Measurements from ENCODE around the gene FADS2.

Gene FADS2

DNA sequence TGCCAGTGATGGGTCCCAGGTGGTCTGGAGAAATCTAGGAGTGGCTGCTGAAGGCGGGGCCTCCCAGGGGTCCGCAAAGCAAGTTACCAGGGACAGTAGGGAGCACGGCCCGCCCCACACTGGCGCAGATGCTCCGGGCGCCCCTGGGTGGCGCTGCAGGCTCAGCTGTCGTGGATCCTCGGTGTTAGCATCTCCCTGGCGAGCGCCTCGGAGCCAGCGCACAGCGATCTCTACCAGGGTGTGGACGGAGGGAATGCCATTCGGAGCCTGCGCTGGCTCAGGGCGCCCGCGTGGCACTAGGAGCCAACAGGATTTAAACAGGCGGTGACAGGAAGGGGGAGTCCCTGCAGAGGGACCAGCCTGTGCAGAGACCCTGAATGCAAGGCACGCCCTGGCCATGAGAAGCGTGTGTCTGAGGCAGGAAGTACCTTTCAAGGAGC, 43.1 kb downstream of the FADS2 start:
- no peaks in the 10 kb centered on the region for H3K79me2 ChIP-seq
- H2AFZ ChIP-seq, result no peak overlapping the region
- H3K36me3 ChIP-seq (ENCODE audit: control insufficient read depth, insufficient read depth, low read length), result no peaks in the 10 kb centered on the region
- H3K4me1 ChIP-seq, result no peaks in the 10 kb centered on the region
- no peak overlapping the region for H3K4me2 ChIP-seq (ENCODE audit: low read length)
- no peak overlapping the region for H3K9ac ChIP-seq
- H3K27me3 ChIP-seq (ENCODE audit: control insufficient read depth, insufficient read depth, low read length), result no peaks in the 10 kb centered on the region
- H3K27ac ChIP-seq, result no peak overlapping the region
- TF ChIP-seq, protein P1, sequence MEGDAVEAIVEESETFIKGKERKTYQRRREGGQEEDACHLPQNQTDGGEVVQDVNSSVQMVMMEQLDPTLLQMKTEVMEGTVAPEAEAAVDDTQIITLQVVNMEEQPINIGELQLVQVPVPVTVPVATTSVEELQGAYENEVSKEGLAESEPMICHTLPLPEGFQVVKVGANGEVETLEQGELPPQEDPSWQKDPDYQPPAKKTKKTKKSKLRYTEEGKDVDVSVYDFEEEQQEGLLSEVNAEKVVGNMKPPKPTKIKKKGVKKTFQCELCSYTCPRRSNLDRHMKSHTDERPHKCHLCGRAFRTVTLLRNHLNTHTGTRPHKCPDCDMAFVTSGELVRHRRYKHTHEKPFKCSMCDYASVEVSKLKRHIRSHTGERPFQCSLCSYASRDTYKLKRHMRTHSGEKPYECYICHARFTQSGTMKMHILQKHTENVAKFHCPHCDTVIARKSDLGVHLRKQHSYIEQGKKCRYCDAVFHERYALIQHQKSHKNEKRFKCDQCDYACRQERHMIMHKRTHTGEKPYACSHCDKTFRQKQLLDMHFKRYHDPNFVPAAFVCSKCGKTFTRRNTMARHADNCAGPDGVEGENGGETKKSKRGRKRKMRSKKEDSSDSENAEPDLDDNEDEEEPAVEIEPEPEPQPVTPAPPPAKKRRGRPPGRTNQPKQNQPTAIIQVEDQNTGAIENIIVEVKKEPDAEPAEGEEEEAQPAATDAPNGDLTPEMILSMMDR (IDR thresholded peaks at IDR 0.05), result peak; percentile 64
- no peaks in the 10 kb centered on the region for H3K9me3 ChIP-seq (ENCODE audit: control insufficient read depth, low read length)
- H3K4me3 ChIP-seq (ENCODE audit: low read depth, low read length), result no peak overlapping the region

DNA sequence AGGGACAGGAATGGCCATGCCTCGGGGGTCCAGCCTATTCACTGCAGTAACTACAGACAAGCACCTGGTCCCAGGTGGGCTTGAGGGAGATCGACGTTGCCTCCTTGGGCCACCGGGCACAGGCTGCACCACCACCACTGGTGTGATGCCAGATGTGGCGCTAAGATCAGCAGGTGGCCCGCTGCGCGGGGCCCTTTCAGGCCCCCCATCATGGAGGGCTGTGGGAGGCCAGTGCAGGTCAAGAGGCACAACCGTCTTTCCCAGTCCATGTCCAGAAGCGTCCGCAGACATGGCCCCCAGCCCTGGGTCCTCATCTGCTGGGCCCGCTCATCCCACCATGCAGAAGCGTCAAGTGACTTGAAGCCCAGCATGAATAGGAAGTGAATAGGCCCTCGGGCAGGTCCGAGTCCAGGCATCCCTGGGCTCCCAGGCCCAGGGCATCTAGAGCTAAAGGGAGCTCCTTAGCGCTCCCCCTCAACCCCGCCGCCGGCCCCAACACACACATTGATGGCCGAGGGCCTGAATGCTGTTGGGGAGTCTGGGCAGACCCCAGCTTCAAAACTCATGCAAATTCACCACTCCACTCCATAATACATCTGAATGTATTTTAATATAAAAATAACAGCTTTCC, 45.0 kb downstream of the FADS2 start:
- no peaks in the 10 kb centered on the region for H3K4me1 ChIP-seq
- no peaks in the 10 kb centered on the region for H3K27me3 ChIP-seq (ENCODE audit: control insufficient read depth, insufficient read depth, low read length)
- H3K4me3 ChIP-seq (ENCODE audit: low read depth, low read length), result no peak overlapping the region
- no peaks in the 10 kb centered on the region for H3K36me3 ChIP-seq (ENCODE audit: control insufficient read depth, insufficient read depth, low read length)
- H3K9me3 ChIP-seq (ENCODE audit: control insufficient read depth, low read length), result no peaks in the 10 kb centered on the region
- H3K9ac ChIP-seq, result no peak overlapping the region
- no peak overlapping the region for H3K4me2 ChIP-seq (ENCODE audit: low read length)
- no peaks in the 10 kb centered on the region for H3K79me2 ChIP-seq
- no peak overlapping the region for H3K27ac ChIP-seq
- no peak overlapping the region for H2AFZ ChIP-seq
- TF ChIP-seq, protein P1 (IDR thresholded peaks at IDR 0.05), result no peak

DNA sequence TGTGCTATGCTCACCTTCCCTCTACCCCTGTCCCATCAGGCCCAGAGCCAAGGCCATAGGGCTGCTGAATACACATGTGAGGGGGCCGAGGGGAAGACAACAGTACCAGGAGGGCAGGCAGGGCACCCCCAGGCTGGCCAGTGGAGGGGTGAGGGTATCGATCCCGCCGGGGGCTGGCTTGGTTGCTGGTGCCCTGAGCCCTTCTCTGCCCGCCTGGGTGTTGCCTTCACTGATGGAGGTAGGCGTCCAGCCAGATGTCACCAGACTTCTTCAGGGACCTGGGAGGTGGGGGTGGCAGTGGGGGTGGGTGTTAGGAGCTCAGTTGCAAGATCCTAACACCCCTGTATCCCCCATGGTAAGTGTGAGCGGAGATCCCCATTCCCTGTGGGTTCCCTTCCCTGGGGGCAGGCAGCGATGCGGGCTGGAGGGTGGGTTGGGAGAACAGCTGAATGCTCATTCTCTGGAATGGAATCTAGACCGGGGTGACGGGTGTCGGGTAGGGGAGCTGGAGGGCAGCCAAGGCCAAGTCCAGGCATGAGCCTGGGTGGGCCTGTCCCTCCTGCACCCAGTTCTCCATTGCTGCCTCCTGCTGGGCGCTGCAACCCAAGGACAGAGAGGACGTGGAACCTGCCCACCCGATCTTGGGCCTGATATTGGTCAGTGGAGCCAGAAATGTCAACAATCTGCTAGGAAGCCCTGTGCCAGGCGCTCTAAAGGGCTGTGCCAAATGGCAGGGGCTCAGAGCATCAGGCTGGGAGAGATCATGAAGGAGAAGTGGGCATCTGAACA, 45.7 kb downstream of the FADS2 start:
- Histone ChIP-seq H3K4me3 (ENCODE audit: low read depth, low read length) (no peak overlapping the region), H3K27ac (peak overlapping the region; percentile 44), H3K79me2 (no peaks in the 10 kb centered on the region), H3K27me3 (ENCODE audit: control insufficient read depth, insufficient read depth, low read length) (no peaks in the 10 kb centered on the region), H3K4me2 (ENCODE audit: low read length) (no peak overlapping the region), H3K9ac (no peak overlapping the region), H3K4me1 (no peaks in the 10 kb centered on the region), H3K36me3 (ENCODE audit: control insufficient read depth, insufficient read depth, low read length) (no peaks in the 10 kb centered on the region), H2AFZ (no peak overlapping the region), H3K9me3 (ENCODE audit: control insufficient read depth, low read length) (no peaks in the 10 kb centered on the region)
- TF ChIP-seq, protein P1 (IDR thresholded peaks at IDR 0.05), result no peak

DNA sequence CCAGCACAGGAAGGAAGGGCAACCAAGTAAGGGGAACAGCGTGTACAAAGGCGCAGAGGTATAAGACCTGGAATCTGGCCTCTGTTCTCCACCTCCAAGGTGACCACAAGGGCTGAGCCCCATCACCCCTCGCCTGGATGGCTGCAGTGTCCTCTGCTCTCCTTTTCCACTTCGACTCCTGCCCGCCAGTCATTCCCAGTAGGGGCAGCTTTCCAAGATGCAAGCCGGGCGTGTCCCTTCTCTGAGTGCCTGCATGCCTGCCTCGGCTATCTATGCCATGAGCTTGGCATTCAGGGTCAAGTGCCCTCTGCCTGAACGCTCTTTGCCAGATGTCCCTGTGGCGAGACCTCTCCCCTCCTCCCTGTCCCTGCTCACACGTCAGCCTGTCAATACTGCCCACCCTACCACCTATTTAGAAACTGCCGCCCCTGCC, 46.3 kb downstream of the FADS2 start:
- no peaks in the 10 kb centered on the region for H3K27me3 ChIP-seq (ENCODE audit: control insufficient read depth, insufficient read depth, low read length)
- H3K4me2 ChIP-seq (ENCODE audit: low read length), result no peak overlapping the region
- H2AFZ ChIP-seq, result no peak overlapping the region
- H3K4me1 ChIP-seq, result no peaks in the 10 kb centered on the region
- H3K9me3 ChIP-seq (ENCODE audit: control insufficient read depth, low read length), result no peaks in the 10 kb centered on the region
- H3K79me2 ChIP-seq, result no peaks in the 10 kb centered on the region
- no peak overlapping the region for H3K4me3 ChIP-seq (ENCODE audit: low read depth, low read length)
- peak overlapping the region; percentile 44 for H3K27ac ChIP-seq
- H3K9ac ChIP-seq, result no peak overlapping the region
- TF ChIP-seq, protein P1 (IDR thresholded peaks at IDR 0.05), result no peak
- H3K36me3 ChIP-seq (ENCODE audit: control insufficient read depth, insufficient read depth, low read length), result no peaks in the 10 kb centered on the region
